Ishikawa (cell line): ENCODE measurements around the gene EIF2B2.

ENCODE experiments used
- CEBPB ChIP-seq: IDR thresholded peaks from 2 replicates; pipeline ENCODE4 v1.6.1; 2012
- CREB1 ChIP-seq: IDR thresholded peaks from 2 replicates; pipeline ENCODE4 v1.6.1; 2012; ENCODE audit warnings: low read depth
- EGR1 ChIP-seq: IDR thresholded peaks from 2 replicates; pipeline ENCODE4 v1.6.1; 2012
- EP300 ChIP-seq: IDR thresholded peaks from 2 replicates; pipeline ENCODE4 v1.6.1; 2012; ENCODE audit warnings: borderline replicate concordance
- FOXM1 ChIP-seq: IDR thresholded peaks from 2 replicates; pipeline ENCODE4 v1.6.1; 2012; ENCODE audit warnings: low read depth, borderline replicate concordance
- NFIC ChIP-seq: IDR thresholded peaks from 2 replicates; pipeline ENCODE4 v1.6.1; 2012
- RAD21 ChIP-seq: IDR thresholded peaks from 2 replicates; pipeline ENCODE4 v1.6.1; 2012; ENCODE audit warnings: low read depth
- TAF1 ChIP-seq: IDR thresholded peaks from 2 replicates; pipeline ENCODE4 v1.6.1; 2012; ENCODE audit warnings: low read depth, mild to moderate bottlenecking
- TCF12 ChIP-seq: IDR thresholded peaks from 2 replicates; pipeline ENCODE4 v1.6.1; 2012; ENCODE audit warnings: low read depth
- TEAD4 ChIP-seq: IDR thresholded peaks from 2 replicates; pipeline ENCODE4 v1.6.1; 2012
- YY1 ChIP-seq: IDR thresholded peaks from 2 replicates; pipeline ENCODE4 v1.6.1; 2012; ENCODE audit warnings: low read depth
- ZBTB7A ChIP-seq: IDR thresholded peaks from 2 replicates; pipeline ENCODE4 v1.6.1; 2012; ENCODE audit warnings: low read depth
- TF ChIP-seq, protein P1 (sequence below): IDR thresholded peaks from 2 replicates; pipeline ENCODE4 v1.6.1; 2012
- TF ChIP-seq, protein P2 (sequence below): IDR thresholded peaks from 2 replicates; pipeline ENCODE4 v1.6.1; 2012
- TF ChIP-seq, protein P3 (sequence below): IDR thresholded peaks from 2 replicates; pipeline ENCODE4 v1.6.1; 2012; ENCODE audit warnings: low read depth, mild to moderate bottlenecking

Gene EIF2B2

DNA sequence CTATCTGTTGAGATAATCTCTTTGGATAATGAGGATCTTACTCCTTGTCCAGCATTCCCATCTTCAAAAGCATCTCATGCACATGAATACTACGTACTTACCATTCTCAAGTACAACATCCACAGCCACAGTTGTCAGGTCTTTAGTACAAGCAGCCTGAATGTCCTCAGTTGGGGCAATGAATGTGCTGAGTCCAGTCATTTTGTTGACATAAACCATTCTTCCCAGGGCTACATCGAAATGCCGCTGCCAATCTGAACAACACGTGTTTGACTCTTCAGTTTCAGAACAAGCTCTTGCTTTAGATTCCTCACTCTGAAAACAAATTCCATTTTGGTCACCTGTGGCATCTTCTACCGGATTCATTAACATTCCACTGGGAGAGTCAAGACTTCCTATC, 43.6 kb downstream of the EIF2B2 start:
- TF ChIP-seq ZBTB7A: no peak
- no peak for TF ChIP-seq CREB1
- TF ChIP-seq EP300: no peak
- no peak for TF ChIP-seq CEBPB
- no peak for TF ChIP-seq RAD21
- no peak for TF ChIP-seq TEAD4
- TF ChIP-seq, protein P1, sequence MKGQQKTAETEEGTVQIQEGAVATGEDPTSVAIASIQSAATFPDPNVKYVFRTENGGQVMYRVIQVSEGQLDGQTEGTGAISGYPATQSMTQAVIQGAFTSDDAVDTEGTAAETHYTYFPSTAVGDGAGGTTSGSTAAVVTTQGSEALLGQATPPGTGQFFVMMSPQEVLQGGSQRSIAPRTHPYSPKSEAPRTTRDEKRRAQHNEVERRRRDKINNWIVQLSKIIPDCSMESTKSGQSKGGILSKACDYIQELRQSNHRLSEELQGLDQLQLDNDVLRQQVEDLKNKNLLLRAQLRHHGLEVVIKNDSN: no peak
- TF ChIP-seq YY1: no peak
- TF ChIP-seq TCF12: no peak
- no peak for TF ChIP-seq FOXM1
- no peak for TF ChIP-seq TAF1
- no peak for TF ChIP-seq NFIC
- TF ChIP-seq, protein P2, sequence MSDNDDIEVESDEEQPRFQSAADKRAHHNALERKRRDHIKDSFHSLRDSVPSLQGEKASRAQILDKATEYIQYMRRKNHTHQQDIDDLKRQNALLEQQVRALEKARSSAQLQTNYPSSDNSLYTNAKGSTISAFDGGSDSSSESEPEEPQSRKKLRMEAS: no peak

DNA sequence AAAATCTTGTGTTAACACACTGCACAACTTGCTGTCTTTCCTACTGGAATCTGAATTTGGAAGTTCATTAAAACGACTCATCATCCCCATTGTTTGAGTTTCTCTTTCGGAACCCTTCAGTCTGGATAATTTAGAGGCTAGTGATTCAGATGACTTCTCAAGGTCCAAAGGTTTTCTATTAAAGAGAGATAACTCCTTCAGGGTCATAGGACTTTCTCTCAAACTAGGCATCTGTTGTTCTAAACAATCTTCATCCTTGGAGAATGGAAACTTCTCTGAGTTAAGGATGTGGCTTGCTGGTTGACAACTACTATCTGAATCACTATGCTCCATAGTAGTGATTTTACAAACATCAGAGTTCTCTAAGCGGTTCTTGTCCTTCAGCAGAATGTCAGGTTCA, 44.2 kb downstream of the EIF2B2 start:
- no peak for TF ChIP-seq FOXM1
- no peak for TF ChIP-seq CREB1
- TF ChIP-seq, protein P3, sequence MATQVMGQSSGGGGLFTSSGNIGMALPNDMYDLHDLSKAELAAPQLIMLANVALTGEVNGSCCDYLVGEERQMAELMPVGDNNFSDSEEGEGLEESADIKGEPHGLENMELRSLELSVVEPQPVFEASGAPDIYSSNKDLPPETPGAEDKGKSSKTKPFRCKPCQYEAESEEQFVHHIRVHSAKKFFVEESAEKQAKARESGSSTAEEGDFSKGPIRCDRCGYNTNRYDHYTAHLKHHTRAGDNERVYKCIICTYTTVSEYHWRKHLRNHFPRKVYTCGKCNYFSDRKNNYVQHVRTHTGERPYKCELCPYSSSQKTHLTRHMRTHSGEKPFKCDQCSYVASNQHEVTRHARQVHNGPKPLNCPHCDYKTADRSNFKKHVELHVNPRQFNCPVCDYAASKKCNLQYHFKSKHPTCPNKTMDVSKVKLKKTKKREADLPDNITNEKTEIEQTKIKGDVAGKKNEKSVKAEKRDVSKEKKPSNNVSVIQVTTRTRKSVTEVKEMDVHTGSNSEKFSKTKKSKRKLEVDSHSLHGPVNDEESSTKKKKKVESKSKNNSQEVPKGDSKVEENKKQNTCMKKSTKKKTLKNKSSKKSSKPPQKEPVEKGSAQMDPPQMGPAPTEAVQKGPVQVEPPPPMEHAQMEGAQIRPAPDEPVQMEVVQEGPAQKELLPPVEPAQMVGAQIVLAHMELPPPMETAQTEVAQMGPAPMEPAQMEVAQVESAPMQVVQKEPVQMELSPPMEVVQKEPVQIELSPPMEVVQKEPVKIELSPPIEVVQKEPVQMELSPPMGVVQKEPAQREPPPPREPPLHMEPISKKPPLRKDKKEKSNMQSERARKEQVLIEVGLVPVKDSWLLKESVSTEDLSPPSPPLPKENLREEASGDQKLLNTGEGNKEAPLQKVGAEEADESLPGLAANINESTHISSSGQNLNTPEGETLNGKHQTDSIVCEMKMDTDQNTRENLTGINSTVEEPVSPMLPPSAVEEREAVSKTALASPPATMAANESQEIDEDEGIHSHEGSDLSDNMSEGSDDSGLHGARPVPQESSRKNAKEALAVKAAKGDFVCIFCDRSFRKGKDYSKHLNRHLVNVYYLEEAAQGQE: no peak
- no peak for TF ChIP-seq CEBPB
- TF ChIP-seq, protein P1: no peak
- TF ChIP-seq NFIC: no peak
- TF ChIP-seq EP300: no peak
- TF ChIP-seq, protein P2: no peak
- TF ChIP-seq TCF12: no peak
- TF ChIP-seq ZBTB7A: no peak

DNA sequence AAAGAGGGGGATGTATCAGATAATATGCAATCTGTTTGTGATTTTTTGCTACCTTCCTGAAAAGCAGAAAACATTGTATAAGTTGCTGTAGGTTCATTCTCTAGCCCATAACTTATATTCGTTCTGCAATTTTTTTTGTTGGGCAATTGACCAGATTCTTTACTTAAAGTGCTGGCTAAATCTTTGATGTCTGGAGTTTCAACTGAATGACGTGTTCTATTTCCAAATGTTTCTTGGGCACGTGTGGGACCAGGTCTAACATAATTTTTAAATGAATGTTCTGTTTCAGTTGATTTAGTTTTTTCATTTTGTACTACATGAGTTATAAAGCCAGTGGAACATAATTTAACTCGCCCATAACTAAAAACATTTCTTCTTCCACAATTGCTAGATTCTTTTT, 44.8 kb downstream of the EIF2B2 start:
- TF ChIP-seq CREB1 (no peak), NFIC (no peak), EGR1 (no peak), FOXM1 (no peak), ZBTB7A (no peak), RAD21 (no peak), YY1 (no peak), EP300 (no peak), TEAD4 (no peak), CEBPB (no peak), TCF12 (no peak), TAF1 (no peak)
- TF ChIP-seq, protein P2: no peak
- TF ChIP-seq, protein P1: no peak
- TF ChIP-seq, protein P3: no peak

DNA sequence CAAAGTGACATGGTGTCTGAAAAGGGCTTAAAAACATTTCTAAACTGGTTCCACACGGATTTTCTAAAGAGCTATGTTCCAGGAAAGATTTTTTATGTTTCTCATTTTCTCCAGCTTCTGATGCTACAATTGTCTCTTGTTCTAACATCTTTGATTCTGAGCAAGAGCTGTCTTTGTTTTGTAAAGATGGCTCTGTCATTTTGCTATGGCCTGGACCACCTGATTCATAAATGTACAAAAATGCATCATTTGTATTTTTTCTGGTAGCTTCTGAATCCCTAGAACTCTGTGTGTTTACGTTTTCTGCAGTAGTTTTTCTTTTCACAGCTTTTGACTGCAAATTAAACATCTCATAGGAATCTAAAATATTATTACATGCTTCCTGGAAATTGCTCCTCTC, 45.4 kb downstream of the EIF2B2 start:
- TF ChIP-seq, protein P3: no peak
- no peak for TF ChIP-seq RAD21
- TF ChIP-seq TAF1: no peak
- no peak for TF ChIP-seq FOXM1
- no peak for TF ChIP-seq EGR1
- TF ChIP-seq TEAD4: no peak
- no peak for TF ChIP-seq TCF12
- no peak for TF ChIP-seq ZBTB7A
- TF ChIP-seq CEBPB: no peak
